Right ventricle myocardium superior (tissue), 1 donor: ENCODE data around the gene UNC5CL. TPM values are rescaled to one million over a fixed set of nuclear protein-coding genes. Genes with fewer than 3 reads are reported as not detected.

ENCODE experiments used
- ATAC-seq: fragments of 200-7000 bp; cut with Tn5 transposase; one replicate; pipeline ENCODE4 v1.9.1; 2020; ENCODE audit warnings: mild to moderate bottlenecking; ENCODE audit not compliant: poor library complexity
- DNase-seq: peaks from one replicate; pipeline ENCODE4 v3.0.0-alpha.2; 2020
- intact Hi-C: fragments of 100-400 bp; cut with DNase I; formaldehyde crosslinking; loops from one replicate; pipeline ENCODE4 v1.11.2; 2022
- total RNA-seq: library from RNA; stranded (reverse); fragmentation: NEBNext Ultra II Directional; extraction: Animal tissue kit (Norgen Biotek cat#: 25700); gene quantifications from one replicate; pipeline ENCODE4 v1.2.1, GENCODE V29; 2021
- donor health status: DM: no; HTN: yes; CAD: no; lungs with severe emphysema.

The UNC5CL gene
- total RNA-seq, 1 donor from 2014 or later: 0.40 TPM

DNA sequence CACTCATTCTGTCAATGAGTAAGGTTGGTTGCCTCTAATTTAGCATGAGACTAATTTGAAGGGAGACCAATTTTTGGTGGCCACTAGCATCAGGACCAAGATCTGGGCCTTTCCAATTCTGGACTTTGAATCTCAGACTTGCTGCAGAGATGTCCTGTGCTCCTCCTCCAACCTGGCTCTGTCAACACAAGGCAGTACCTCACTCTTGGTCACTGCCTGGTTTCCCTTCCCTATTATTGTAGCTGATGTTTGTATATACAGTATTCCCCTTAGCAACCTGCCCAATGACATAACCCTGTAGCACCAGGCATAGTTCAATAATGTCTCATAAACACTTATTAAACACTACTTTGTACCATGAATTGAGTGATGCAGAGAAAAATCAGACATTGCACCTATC is 50.4 kb downstream of the UNC5CL start:
- no peak for DNase-seq
- ATAC-seq: no peak

GRCh38 chr6:40986921-40987819 is 51.9 kb downstream of the UNC5CL start:
- ATAC-seq (no peak), DNase-seq (no peak)
- intact Hi-C loops: no loop called here

More for the DNA sequence above, 50.4 kb downstream of the UNC5CL start:
- intact Hi-C loops: no loop called here

GRCh38 chr6:40986364-40986763 is 52.7 kb downstream of the UNC5CL start:
- ATAC-seq (no peak), DNase-seq (no peak)
- intact Hi-C loops: no loop called here

- intact Hi-C loops: no loop called here
- DNase-seq (no peak), ATAC-seq (no peak)
Observed at GRCh38 chr6:40983752-40984151, 55.3 kb downstream of the UNC5CL start.

DNA sequence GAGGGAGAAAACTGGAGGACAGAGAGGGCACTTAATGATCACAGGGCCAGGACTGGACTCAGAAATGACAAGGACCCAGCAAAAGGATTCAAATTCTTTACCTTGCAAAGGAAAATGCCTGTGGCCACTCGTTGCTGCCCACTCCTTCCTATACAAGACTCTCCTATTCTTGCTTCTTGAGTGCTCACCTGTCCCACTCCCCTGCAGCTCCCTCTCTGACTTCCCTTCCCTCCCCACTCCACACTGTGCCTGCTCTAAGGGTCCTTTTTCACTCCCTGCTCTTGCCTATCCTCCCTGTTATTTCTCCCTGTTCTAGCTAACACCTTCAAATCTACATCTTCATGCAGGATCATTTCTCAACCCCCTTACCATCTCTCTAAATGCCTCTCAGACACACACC is 56.1 kb downstream of the UNC5CL start:
- ATAC-seq: no peak
- intact Hi-C loops: no loop called here
- no peak for DNase-seq

- intact Hi-C loops: no loop called here
- no peak for ATAC-seq
- DNase-seq: no peak
Observed at GRCh38 chr6:40978687-40979289, 60.2 kb downstream of the UNC5CL start.

- no peak for ATAC-seq
- no peak for DNase-seq
- intact Hi-C loops: no loop called here
Observed at GRCh38 chr6:40977695-40978094, 61.3 kb downstream of the UNC5CL start.

DNA sequence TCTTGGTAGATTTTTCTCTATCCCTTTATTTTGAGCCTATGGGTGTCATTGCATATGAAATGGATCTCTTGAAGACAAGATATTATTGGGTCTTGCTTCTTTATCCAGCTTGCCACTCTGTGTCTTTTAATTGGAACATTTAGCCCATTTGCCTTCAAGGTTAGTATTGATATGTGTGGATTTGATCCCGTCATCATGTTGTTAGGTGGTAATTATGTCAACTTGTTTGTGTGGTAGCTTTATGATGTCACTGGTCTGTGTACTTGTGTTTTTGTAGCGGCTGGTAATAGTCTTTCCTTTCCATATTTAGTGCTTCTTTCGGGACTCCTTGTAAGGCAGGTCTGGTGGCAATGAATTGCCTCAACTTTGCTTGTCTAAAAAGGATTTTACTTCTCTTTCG is 61.9 kb downstream of the UNC5CL start:
- DNase-seq (no peak), ATAC-seq (no peak)
- intact Hi-C loops: no loop called here

Other genes starting within 250 kb of the UNC5CL start
- gene TSPO2, start 3.2 kb upstream of the UNC5CL start, total RNA-seq: not detected
- 211 TPM for gene APOBEC2, start 14.0 kb upstream of the UNC5CL start, total RNA-seq
- gene OARD1, start 33.1 kb upstream of the UNC5CL start, total RNA-seq: 19.7 TPM
- gene NFYA, start 33.8 kb upstream of the UNC5CL start, total RNA-seq: 9.5 TPM
- gene TREML1, start 115.1 kb upstream of the UNC5CL start, total RNA-seq: not detected
- gene TREM2, start 123.9 kb upstream of the UNC5CL start, total RNA-seq: 0.35 TPM
- not detected for gene TREML2, start 161.9 kb upstream of the UNC5CL start, total RNA-seq
- not detected for gene TREML4, start 189.1 kb upstream of the UNC5CL start, total RNA-seq
- gene TREM1, start 247.5 kb upstream of the UNC5CL start, total RNA-seq: 0.67 TPM